Loucy (cell line): ENCODE results near the gene PSMA6.

Experiments
- EZH2phosphoT487 ChIP-seq: fragments of 200-600 bp; IDR thresholded peaks from 2 replicates; pipeline ENCODE4 v1.6.1; 2018; ENCODE audit warnings: antibody characterized with exemption, mild to moderate bottlenecking, moderate library complexity, borderline replicate concordance
- TF ChIP-seq, protein P1 (sequence below): fragments of 200-600 bp; sonication (generic); conservative IDR thresholded peaks from 2 replicates; pipeline ENCODE4 v1.5.1; 2014; ENCODE audit warnings: mild to moderate bottlenecking, antibody characterized with exemption, low read length

GRCh38 chr14:35262436-35262835, 29.7 kb upstream of the PSMA6 start:
- TF ChIP-seq, protein P1, sequence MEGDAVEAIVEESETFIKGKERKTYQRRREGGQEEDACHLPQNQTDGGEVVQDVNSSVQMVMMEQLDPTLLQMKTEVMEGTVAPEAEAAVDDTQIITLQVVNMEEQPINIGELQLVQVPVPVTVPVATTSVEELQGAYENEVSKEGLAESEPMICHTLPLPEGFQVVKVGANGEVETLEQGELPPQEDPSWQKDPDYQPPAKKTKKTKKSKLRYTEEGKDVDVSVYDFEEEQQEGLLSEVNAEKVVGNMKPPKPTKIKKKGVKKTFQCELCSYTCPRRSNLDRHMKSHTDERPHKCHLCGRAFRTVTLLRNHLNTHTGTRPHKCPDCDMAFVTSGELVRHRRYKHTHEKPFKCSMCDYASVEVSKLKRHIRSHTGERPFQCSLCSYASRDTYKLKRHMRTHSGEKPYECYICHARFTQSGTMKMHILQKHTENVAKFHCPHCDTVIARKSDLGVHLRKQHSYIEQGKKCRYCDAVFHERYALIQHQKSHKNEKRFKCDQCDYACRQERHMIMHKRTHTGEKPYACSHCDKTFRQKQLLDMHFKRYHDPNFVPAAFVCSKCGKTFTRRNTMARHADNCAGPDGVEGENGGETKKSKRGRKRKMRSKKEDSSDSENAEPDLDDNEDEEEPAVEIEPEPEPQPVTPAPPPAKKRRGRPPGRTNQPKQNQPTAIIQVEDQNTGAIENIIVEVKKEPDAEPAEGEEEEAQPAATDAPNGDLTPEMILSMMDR, result no peak
- no peak for TF ChIP-seq EZH2phosphoT487
